Left lobe of liver (tissue), 2 donors: ENCODE data around the gene STAT4. TPM values are rescaled to one million over a fixed set of nuclear protein-coding genes. Genes with fewer than 3 reads are reported as not detected.

ENCODE experiments used
- ATAC-seq: fragments of 200-7000 bp; cut with Tn5 transposase; one replicate; pipeline ENCODE4 v1.9.1; 2020; ENCODE audit warnings: mild to moderate bottlenecking, moderate library complexity
- DNase-seq: peaks from one replicate; pipeline ENCODE4 v3.0.0-alpha.2; 2020; ENCODE audit warnings: low spot score
- total RNA-seq: library from RNA; stranded (reverse); gene quantifications from one replicate; pipeline ENCODE4 v1.2.1, GENCODE V29; 2021
- donor health status: DM: no; HTN: no; CAD: no; lungs with moderate emphysema.
- donor health status: DM: no; HTN: yes; CAD: no.

STAT4 gene
- total RNA-seq, 1 donor from 2014 or later = 0.98 TPM

DNA sequence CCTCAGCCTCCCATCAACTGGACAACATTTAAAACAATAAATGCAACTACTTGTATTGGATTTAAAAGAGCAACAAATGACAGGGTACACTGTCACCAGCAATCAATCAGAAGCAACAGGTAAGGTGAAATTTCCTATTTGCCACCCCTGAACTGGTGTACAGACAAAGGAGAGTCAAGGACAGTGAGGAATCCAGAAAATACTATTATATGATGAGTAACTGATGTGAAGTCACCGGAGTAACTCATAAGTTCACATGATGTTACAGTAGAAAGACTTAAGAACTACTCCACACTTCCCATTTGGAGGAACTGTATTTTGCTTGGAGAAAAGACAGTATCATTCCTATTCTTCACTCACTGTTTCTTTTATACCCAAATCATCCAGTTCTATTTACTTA lies 132.7 kb downstream of the STAT4 start:
- ATAC-seq (no peak), DNase-seq (no peak)

- DNase-seq (no peak), ATAC-seq (no peak)
These were observed 135.0 kb downstream of the STAT4 start for GRCh38 chr2:191015831-191016230.

- ATAC-seq = no peak
- DNase-seq = no peak
These were observed 135.6 kb downstream of the STAT4 start for GRCh38 chr2:191015239-191015638.

DNA sequence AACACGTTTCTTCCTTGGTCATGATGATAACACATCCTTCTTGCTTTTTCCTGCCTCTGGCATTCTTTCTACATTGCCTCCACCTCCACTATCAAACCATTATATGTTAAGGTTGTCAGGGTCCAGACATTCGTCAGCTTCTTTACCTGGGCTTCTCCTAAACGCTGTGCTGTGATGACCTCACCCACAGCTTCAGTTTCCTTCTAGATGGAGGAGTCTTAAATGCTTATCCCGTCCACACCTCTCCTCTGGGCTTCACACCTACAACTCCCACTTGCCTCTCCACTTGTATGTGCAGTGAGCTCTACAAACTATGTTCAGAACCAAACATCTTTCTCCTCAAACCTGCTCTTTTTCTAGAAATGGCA lies 136.2 kb downstream of the STAT4 start:
- DNase-seq (no peak), ATAC-seq (no peak)

GRCh38 chr2:191013932-191014652 lies 136.7 kb downstream of the STAT4 start, which contains the start of gene STAT1:
TSS of gene STAT1 (minus strand) at chr2:191014171. CDS start at chr2:191010003, 4,168 bp downstream.
- ATAC-seq (peak; percentile 97), DNase-seq (peak; percentile 96)

DNA sequence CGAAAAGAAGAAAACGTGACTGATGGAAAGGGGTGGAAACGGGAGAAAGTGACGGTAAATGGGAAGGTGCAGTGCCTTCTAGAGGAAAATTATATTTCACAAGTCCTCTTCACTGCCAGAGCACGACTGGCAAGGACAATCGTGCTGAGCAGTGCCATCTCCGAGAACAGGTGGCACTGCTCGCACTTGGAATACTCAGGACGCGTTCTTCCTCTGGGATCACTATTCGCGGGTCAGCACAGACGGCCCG lies 137.2 kb downstream of the STAT4 start:
- ATAC-seq (no peak), DNase-seq (no peak)

GRCh38 chr2:191012845-191013681 lies 137.7 kb downstream of the STAT4 start:
- DNase-seq = no peak
- ATAC-seq = peak; percentile 10

- ATAC-seq (no peak), DNase-seq (no peak)
These were observed 138.4 kb downstream of the STAT4 start for GRCh38 chr2:191012346-191012745.

DNA sequence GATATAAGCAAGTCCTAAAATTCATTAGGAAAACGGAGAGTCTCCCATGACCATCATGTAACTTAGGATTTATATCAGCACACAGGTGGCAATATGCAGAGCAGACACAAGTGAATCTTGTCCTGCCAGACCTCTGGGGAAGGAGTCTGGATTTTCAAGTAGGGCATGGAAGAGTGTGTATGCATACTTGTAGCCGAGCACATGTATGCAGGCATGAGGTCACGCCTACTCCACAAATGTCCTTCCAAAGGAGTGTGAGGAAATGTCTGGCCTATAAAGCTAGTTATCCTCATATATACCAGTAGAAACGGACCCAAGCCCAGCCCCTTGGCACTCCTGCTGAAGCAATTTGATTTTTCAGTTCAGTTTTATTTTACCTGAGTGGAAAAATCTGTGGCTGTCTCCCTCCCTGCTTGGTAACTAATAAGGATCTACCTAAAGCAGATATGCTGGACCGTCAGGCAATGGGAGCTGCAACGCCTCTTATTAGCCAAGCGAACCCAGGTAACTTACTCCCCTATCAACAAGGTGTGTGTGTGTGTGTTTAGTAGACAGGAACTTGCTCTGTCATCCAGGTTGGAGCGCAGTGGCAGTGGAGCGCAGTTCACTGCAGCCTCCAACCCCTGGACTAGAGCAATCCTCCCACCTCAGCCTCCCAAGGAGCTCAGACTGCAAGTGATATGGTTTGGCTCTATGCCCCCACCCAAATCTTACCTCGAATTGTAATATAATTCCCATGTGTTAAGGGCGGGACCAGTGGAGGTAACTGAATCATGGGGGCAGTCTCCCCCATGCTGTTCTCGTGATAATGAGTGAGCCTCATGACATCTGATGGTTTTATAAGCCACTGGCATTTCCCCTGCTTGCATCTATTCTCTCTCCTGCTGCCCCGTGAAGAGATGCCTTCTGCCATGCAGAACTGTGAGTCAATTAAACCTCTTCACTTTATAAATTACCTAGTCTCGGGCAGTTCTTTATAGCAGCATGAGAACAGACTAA lies 139.6 kb downstream of the STAT4 start:
- no peak for ATAC-seq
- no peak for DNase-seq

GRCh38 chr2:191009541-191010374 lies 141.0 kb downstream of the STAT4 start:
- no peak for DNase-seq
- no peak for ATAC-seq

DNA sequence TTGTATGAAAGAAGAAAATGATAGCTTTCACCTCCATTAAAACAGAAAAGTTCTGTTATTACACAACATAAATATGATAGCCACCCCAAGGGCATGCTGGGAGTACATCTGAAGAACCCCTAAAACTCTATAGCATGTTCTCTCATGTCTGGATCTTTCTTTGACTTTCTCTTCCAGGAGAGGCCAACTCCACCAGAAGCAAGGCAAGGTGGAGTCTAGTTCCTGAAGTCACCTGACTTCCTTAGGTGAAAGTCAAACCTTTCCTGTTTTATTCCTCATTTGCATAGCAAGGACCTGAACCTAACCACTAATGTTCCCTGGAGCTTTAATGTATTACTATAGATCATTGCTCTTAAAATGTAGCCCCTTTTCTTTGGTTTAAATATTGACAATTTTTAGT lies 142.5 kb downstream of the STAT4 start:
- DNase-seq (no peak), ATAC-seq (no peak)

DNA sequence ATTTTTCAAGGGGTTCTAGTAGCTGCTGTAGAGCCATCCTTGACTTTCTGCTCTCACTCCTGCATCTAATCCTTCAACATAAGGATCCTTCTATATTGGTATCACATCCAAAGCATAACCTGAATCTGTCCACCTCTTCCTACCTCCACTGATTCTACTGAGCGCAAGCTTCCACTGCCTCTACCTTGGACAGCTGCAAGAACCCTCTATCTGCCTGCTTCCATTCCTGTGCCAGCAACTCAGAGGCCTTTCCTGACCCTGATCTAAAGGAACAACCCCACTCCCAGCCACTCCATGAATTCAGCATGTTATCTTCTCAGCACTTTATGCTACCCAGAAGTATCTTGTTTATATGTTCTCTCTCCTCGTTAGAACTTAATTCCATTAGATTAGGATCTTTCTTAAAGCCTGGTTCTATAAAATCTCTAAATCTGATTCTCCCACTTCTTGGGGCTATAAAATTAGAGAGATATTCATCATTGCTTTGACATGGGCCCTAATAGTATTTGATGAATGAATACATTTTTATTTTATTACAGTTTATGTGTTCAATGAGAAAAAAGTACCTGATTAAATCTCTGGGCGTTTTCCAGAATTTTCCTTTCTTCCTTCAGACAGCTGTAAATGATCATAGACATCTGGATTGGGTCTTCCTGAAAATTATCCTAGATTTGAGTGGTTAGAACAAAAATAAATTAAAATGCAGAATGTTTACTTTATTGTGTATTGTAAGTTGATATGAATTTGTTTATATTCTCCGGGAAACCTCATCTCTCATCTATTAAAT lies 143.6 kb downstream of the STAT4 start:
- DNase-seq (no peak), ATAC-seq (no peak)

DNA sequence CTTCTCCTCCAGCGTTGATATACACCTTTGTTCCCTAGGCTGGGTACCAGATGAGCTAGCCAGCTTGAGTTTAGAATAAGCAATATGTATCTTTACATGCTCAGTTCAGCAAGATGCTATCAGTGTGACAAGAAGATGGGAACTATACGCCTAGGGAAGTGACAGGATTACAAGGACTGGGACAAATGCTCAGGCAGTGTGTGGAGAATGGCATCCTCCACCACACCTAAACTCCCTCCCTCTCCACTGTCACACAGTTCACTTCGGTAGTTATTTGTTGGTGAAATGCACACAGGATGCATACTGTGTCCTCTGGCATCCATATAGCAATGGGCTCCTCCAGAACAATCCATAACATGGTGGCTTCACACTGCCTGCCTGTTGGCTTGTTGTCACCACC lies 144.5 kb downstream of the STAT4 start:
- ATAC-seq (no peak), DNase-seq (no peak)

GRCh38 chr2:191003405-191004309 lies 147.1 kb downstream of the STAT4 start:
- no peak for DNase-seq

GRCh38 chr2:191001624-191002023 lies 149.2 kb downstream of the STAT4 start:
- DNase-seq = no peak

More at GRCh38 chr2:191003405-191004309, 147.1 kb downstream of the STAT4 start:
- no peak for ATAC-seq

DNA sequence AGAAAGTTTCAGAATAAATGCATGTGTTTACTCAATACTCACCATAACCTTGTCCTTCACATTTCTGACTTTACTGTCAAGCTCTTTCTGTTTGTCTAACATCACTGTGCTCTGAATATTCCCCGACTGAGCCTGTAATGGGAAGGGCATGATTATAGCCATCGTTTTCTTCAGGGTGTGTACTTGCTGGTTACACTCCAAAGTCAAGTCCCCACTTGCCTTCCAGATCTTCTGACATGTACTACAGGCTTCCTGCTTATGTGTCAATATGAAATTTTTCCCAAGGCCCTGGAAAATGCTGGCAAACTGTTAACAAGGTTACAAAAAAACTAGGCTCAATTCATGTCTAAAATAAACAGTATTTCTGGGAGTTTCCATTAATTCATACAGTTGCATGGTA lies 149.8 kb downstream of the STAT4 start:
- DNase-seq (no peak), ATAC-seq (no peak)

More at GRCh38 chr2:191001624-191002023, 149.2 kb downstream of the STAT4 start:
- ATAC-seq = no peak

- ATAC-seq (no peak), DNase-seq (no peak)
These were observed 150.7 kb downstream of the STAT4 start for GRCh38 chr2:190999949-191000665.

DNA sequence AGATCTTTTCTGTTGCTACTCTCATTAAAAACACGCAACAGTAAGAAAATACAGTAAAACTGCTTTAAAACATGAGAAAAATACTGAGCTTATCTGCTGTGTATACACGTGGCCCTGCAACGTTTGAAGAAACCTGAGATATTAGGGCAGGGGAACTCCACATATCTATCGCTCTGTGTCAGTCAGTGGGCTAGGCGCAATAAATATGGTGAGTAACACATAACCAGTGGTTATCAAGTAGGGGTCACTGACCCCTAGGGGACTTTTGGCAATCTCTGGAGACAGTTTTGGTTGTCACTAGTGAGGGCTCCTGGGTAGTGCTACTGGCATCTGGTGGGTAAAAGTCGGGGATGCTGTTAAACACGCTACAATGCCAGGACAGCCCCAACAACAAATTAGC lies 151.7 kb downstream of the STAT4 start:
- DNase-seq (no peak), ATAC-seq (no peak)
